ENCODE data around the gene TSC22D2.

Gene TSC22D2

DNA sequence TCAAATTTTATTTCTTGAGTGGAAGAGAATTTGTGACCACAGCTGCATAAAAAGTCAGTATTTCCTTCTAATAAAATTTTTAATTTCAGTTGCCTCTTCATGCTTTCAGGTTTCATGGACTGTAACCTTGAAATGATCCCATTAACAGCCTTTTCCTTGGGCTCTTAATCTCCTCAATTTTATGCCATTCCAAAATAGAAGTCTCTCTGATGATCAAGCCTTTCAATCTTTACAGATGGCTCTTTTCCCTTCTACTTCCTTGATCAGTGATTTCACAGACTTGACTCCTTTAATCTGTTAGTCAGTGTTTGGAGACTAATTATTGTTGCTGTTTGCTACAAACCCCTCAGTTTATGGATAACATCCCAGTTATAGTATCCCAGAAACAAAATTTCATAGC, 11.9 kb downstream of the TSC22D2 start:
- DNase-seq (ENCODE audit: extremely low read depth, insufficient read length): no peak
- TF ChIP-seq, protein P1, sequence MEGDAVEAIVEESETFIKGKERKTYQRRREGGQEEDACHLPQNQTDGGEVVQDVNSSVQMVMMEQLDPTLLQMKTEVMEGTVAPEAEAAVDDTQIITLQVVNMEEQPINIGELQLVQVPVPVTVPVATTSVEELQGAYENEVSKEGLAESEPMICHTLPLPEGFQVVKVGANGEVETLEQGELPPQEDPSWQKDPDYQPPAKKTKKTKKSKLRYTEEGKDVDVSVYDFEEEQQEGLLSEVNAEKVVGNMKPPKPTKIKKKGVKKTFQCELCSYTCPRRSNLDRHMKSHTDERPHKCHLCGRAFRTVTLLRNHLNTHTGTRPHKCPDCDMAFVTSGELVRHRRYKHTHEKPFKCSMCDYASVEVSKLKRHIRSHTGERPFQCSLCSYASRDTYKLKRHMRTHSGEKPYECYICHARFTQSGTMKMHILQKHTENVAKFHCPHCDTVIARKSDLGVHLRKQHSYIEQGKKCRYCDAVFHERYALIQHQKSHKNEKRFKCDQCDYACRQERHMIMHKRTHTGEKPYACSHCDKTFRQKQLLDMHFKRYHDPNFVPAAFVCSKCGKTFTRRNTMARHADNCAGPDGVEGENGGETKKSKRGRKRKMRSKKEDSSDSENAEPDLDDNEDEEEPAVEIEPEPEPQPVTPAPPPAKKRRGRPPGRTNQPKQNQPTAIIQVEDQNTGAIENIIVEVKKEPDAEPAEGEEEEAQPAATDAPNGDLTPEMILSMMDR (IDR thresholded peaks at IDR 0.05; ENCODE audit: insufficient read depth, low read length, poor library complexity, severe bottlenecking): no peak
- H3K4me3 ChIP-seq (replicated peaks; ENCODE audit: low read depth, low read length): no peak overlapping the region
- no peaks in the 10 kb centered on the region; the same call in 1 of the 2 replicates for H3K36me3 ChIP-seq (ENCODE audit: control insufficient read depth, insufficient read depth, low read length)
- H3K27me3 ChIP-seq (replicated peaks; ENCODE audit: control insufficient read depth, insufficient read depth, low read length): no peaks in the 10 kb centered on the region

DNA sequence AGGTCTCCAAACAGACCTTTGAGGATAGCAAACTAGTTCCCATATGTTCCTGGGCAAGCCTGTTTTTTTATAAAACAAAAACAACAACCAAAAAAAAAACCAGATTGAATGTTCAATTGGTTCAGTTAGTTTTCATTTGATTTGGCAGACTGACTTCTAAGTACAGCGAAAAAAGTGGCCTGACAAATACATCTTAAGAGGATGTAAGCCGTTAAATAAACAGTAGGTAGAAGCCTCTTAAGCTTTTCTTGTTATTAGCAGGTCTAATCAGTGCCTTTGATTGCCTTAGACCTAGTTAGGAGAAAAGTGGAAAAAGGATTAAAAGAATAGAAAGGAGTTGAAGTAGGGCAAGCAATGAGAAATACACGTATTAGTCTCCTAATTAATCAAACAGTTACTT, 13.2 kb downstream of the TSC22D2 start:
- Histone ChIP-seq H3K4me3 (replicated peaks; ENCODE audit: low read depth, low read length) (no peak overlapping the region), H3K36me3 (ENCODE audit: control insufficient read depth, insufficient read depth, low read length) (no peaks in the 10 kb centered on the region; the same call in 1 of the 2 replicates), H3K27me3 (replicated peaks; ENCODE audit: control insufficient read depth, insufficient read depth, low read length) (no peaks in the 10 kb centered on the region)
- TF ChIP-seq, protein P1 (IDR thresholded peaks at IDR 0.05; ENCODE audit: insufficient read depth, low read length, poor library complexity, severe bottlenecking): no peak
- no peak for DNase-seq (ENCODE audit: extremely low read depth, insufficient read length)

GRCh38 chr3:150421799-150422548, 13.9 kb downstream of the TSC22D2 start:
- no peaks in the 10 kb centered on the region for H3K27me3 ChIP-seq (replicated peaks; ENCODE audit: control insufficient read depth, insufficient read depth, low read length)
- TF ChIP-seq, protein P1 (IDR thresholded peaks at IDR 0.05; ENCODE audit: insufficient read depth, low read length, poor library complexity, severe bottlenecking): no peak
- H3K36me3 ChIP-seq (ENCODE audit: control insufficient read depth, insufficient read depth, low read length): no peaks in the 10 kb centered on the region
- H3K4me3 ChIP-seq (replicated peaks; ENCODE audit: low read depth, low read length): no peak overlapping the region
- no peak for DNase-seq (ENCODE audit: extremely low read depth, insufficient read length)

DNA sequence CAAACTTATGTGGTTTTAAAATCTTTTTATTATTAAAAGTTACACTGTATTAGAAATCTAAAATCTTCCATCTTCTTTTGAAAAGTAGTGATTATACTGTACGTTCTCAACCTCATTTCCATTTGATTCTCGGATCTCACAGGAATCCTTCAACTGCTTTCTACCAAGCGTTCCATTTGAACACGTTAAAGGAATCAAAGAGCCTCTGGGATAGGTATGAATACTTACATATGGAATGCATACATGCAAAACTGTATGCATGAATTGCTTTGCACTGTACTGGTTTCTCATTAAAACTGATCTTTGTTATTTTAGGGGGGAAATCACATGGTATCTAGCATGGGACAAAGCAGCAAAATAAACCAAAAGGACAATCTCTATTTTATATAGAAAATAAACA, 14.8 kb downstream of the TSC22D2 start:
- Histone ChIP-seq H3K4me3 (replicated peaks; ENCODE audit: low read depth, low read length) (no peak overlapping the region), H3K27me3 (replicated peaks; ENCODE audit: control insufficient read depth, insufficient read depth, low read length) (no peaks in the 10 kb centered on the region), H3K36me3 (ENCODE audit: control insufficient read depth, insufficient read depth, low read length) (no peaks in the 10 kb centered on the region)
- DNase-seq (ENCODE audit: extremely low read depth, insufficient read length): no peak
- TF ChIP-seq, protein P1 (IDR thresholded peaks at IDR 0.05; ENCODE audit: insufficient read depth, low read length, poor library complexity, severe bottlenecking): no peak

- DNase-seq (ENCODE audit: extremely low read depth, insufficient read length): no peak
- Histone ChIP-seq H3K4me3 (replicated peaks; ENCODE audit: low read depth, low read length) (no peak overlapping the region), H3K27me3 (replicated peaks; ENCODE audit: control insufficient read depth, insufficient read depth, low read length) (no peaks in the 10 kb centered on the region), H3K36me3 (ENCODE audit: control insufficient read depth, insufficient read depth, low read length) (no peaks in the 10 kb centered on the region)
- TF ChIP-seq, protein P1 (IDR thresholded peaks at IDR 0.05; ENCODE audit: insufficient read depth, low read length, poor library complexity, severe bottlenecking): no peak
Observed at GRCh38 chr3:150423761-150424160, 15.7 kb downstream of the TSC22D2 start.
